ENCODE results near the gene MYH7B.

DNA sequence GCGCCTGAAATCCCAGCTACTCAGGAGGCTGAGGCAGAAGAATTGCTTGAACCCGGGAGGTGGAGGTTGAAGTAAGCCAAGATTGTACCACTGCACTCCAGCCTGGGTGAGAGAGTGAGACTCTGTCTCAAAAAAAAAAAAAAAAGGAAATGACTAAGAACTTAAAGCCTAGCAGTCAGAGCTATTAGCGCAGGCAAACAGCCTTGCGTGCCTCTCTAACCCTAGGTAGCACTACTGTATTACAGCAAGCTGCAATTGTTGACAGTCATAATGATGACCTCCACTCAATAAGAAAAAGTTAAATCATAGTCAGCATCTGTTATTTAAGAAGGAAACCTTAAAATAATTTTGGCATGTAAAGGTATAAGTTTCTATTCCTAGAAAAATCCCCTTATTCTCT is 14.4 kb upstream of the MYH7B start:
- TF ChIP-seq MYC (IDR thresholded peaks at IDR 0.05; ENCODE audit: low read depth, low read length) (no peak), EZH2 (IDR thresholded peaks at IDR 0.05; ENCODE audit: borderline replicate concordance, low read depth, low read length, severe bottlenecking) (no peak), POLR2A (IDR thresholded peaks at IDR 0.05; ENCODE audit: low read depth, low read length) (no peak)
- TF ChIP-seq, protein P1, sequence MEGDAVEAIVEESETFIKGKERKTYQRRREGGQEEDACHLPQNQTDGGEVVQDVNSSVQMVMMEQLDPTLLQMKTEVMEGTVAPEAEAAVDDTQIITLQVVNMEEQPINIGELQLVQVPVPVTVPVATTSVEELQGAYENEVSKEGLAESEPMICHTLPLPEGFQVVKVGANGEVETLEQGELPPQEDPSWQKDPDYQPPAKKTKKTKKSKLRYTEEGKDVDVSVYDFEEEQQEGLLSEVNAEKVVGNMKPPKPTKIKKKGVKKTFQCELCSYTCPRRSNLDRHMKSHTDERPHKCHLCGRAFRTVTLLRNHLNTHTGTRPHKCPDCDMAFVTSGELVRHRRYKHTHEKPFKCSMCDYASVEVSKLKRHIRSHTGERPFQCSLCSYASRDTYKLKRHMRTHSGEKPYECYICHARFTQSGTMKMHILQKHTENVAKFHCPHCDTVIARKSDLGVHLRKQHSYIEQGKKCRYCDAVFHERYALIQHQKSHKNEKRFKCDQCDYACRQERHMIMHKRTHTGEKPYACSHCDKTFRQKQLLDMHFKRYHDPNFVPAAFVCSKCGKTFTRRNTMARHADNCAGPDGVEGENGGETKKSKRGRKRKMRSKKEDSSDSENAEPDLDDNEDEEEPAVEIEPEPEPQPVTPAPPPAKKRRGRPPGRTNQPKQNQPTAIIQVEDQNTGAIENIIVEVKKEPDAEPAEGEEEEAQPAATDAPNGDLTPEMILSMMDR (IDR thresholded peaks at IDR 0.05; ENCODE audit: extremely low read depth in 1 of 2, insufficient read depth in 1 of 2, low read depth in 1 of 2, low read length in 2 of 2), result no peak
